GM18526 (cell line): ENCODE results near the gene PHRF1.

Experiments
- POLR2A ChIP-seq: IDR thresholded peaks from 3 replicates; pipeline ENCODE4 v1.6.1; 2011; ENCODE audit not compliant: insufficient read length; ENCODE audit errors: extremely low read depth

PHRF1 gene

GRCh38 chr11:560305-561147, 15.7 kb upstream of the PHRF1 start, which contains the start of the genes LMNTD2 and RASSF7:
TSS of gene LMNTD2 (minus strand) at chr11:560738. CDS start at chr11:560716, 22 bp downstream.
TSS of gene RASSF7 (plus strand) at chr11:560970. CDS start at chr11:561769, 799 bp downstream.
- peak; percentile 76 for TF ChIP-seq POLR2A

GRCh38 chr11:561148-562003, 14.9 kb upstream of the PHRF1 start:
- TF ChIP-seq POLR2A = no peak

- TF ChIP-seq POLR2A = no peak
Observed at GRCh38 chr11:562046-562645, 14.1 kb upstream of the PHRF1 start.

GRCh38 chr11:563066-563811, 13.0 kb upstream of the PHRF1 start:
- TF ChIP-seq POLR2A = no peak

DNA sequence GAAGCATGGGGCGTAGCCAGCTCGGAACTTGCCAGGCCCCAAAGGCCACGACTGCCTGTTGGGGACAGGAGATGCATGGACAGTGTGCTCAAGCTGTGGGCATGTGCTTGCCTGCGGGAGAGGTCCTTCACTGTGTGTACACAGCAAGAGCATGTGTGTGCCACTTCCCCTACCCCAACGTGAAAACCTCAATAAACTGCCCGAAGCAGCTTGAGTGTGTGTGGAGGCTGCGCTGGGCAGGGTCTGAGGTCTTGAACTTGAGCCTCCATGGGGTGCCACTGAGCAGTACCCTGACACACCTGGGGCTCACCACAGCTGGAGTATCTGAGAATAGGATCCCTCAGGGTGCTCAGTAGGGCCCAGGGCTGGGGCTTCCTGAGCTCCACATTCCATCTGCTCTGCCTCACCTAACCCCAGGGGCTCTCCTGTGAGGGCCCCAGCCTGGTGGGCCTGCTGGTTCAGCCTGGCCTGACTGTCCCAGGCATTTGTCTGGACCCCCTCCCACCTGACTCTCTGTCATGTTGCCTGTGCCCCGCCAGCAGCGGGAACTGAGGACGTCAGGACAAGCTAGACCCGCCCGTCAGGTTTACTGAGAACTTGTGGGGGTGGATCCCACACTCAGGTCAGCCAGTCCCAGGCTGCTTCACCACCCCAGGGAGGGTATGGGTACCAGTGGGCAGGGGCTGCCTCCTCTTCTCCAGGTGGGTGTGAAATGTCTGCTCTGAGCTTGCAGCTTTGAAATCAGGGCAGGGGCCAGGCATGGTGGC, 12.3 kb upstream of the PHRF1 start:
- TF ChIP-seq POLR2A = no peak

- TF ChIP-seq POLR2A = no peak
Observed at GRCh38 chr11:565921-566509, 10.3 kb upstream of the PHRF1 start.

DNA sequence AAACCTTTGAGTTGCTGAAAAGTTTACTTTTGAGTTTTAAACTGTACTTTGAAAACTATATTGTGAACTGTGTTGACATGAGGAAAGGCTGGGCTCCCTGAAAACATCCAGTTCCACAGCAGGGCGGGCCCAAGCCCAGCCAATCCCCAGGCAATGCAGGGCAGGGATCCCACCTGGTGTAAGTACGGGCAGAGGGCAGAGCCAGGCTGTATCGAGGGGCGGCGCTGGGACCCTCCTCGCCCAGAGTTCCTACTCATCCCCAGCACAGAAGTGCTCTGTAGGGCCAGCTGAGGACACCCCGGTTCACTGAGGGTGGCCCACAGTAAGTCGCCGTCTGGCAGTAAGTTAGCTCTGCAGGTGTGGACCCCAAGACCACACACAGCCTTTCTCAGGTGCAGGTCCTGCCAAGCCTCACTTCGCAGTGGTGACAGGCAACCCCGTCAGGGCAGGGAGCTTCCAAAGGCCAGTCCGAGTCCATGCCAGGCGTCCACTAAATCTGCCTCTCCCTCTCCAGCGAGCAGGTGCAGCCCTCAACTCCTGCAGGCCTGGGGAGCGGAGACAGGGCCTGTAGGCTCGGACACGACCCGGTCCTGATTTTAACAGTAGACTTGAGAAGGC, 9.2 kb upstream of the PHRF1 start:
- no peak for TF ChIP-seq POLR2A

- no peak for TF ChIP-seq POLR2A
Observed at GRCh38 chr11:567629-568292, 8.5 kb upstream of the PHRF1 start.

DNA sequence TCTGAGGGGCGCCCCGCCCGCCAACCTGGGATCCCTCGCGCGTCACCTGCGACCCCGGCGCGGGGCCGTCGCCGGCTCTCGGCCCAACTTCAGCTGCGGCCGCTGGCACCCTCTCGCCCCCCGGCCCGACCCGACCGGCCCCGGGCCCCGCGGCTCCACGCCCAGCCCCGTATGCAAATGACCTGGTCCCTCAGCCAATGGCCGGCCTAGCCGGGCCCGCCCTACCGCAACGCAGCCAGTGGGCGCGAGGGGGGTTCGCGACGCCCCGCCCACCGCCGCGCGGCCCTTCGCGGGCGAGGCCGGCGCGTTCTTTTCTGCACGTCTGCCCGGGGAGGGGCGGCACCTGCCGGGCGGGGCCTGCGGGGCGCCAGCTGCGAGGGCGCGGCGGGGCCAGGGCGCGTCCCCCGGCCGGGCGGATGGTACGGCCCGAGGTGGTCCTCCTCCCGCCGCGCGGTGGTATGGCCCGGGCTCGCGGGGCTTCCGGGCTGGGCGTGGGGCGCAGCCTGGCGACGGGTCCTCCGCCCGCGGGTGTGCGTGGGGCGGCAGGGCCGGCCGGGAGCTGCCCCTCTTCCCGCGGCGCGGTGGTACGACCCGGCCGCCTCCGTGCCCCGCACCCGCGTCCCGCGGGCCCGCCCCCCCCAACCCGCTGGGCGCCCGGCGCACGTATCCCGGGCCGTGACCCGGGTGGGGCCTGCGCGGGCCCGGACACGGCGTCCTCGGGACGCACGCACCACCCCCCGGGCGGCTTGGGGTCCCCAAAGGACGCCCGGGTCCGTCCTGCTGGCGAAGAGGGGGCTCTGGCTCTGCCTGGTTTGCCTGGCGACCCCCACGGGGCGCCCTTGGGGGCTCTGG, 7.7 kb upstream of the PHRF1 start:
- peak; percentile 76 for TF ChIP-seq POLR2A

GRCh38 chr11:569158-569885, 6.9 kb upstream of the PHRF1 start:
- no peak for TF ChIP-seq POLR2A

DNA sequence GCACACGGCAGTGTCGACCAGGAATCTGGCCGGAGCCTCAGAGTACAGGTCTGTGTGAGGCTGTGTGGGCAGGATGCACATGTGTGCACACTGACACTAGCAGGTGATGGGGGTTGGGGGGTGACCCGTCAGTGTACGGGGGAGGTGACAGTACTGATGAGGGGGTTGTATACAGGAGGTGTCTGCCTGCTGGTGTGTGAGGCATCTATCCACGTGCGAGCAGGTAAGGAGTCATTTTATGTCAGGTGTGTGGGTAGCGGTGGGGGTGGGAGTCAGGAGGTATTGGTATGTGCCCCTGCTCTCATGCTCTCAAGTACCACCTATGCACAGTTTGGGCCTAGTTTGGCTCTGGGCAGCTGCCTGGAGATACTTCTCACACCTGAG, 4.5 kb upstream of the PHRF1 start:
- no peak for TF ChIP-seq POLR2A

DNA sequence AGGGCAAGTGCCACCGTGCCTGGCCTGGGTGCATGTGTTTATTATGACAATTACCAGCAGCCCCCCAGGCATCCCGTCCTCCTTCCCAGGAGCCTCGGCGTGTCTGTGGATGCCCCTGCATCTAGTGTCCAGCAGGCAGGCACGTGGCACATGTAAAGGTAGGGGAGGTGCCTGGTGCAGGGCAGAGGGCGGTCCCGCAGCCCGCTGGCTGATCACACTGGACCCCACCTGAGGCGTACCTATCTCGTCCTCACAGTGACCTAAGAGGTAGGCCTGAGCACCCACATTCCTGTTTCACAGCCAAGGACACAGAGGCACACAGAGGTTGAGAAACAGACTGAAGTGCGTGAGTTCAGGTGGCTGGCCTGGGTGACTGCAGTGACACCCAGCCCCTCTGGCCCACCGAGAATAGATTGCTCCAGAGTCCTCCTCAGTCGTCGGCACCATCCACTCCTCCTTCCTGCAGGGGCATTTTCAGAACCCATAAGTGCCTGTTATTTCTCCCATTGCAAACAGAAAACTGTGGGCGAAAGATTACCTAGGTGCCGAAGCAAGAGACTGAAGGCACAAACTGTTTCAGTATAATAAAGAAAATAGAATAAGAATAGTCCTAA, 3.0 kb upstream of the PHRF1 start:
- TF ChIP-seq POLR2A = no peak
